Measurements from ENCODE around the gene ADM5.
"Not testable (repeated sequence)": the region's sequence is repeated elsewhere in the genome, so short reads cannot be mapped to it uniquely, and the experiment has no call there.

The ADM5 gene

GRCh38 chr19:49704888-49705642 lies 15.7 kb downstream of the ADM5 start:
- no peak for DNase-seq

DNA sequence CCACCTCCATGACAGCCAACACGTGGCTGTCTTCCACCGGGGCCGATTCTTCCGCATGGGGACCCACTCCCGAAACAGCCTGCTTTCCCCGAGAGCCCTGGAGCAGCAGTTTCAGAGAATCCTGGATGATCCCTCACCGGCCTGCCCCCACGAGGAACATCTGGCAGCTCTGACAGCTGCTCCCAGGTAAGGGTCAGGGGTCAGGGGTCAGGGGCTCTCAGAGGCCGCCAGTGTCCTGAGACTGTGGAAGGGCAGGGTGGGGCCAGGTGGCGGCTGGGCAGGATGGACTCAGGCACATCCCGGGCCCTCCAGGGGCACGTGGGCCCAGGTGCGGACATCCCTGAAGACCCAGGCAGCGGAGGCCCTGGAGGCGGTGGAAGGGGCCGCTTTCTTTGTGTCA lies 16.5 kb downstream of the ADM5 start:
- DNase-seq = no peak

DNA sequence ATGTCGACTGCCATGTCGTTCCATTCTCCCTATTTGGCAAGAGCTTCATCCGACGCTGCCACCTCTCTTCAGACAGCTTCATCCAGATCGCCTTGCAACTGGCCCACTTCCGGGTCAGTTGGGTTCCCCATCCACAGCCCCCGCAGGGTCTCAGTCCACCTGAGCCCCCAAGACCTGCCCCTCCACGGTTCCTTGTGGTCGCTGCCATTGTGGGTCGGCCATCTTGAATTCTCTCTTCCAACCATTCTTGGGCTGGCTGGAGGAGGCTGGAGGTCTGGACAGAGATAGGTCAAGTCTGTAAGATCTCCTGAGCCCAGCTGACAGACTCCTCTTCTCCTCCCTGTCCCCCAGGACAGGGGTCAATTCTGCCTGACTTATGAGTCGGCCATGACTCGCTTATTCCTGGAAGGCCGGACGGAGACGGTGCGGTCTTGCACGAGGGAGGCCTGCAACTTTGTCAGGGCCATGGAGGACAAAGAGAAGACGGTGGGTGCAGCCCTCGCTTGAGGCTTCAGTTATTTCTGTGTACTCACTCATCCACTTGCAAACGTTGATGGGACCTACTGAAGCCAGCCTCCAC lies 21.1 kb downstream of the ADM5 start:
- no peak for DNase-seq

DNA sequence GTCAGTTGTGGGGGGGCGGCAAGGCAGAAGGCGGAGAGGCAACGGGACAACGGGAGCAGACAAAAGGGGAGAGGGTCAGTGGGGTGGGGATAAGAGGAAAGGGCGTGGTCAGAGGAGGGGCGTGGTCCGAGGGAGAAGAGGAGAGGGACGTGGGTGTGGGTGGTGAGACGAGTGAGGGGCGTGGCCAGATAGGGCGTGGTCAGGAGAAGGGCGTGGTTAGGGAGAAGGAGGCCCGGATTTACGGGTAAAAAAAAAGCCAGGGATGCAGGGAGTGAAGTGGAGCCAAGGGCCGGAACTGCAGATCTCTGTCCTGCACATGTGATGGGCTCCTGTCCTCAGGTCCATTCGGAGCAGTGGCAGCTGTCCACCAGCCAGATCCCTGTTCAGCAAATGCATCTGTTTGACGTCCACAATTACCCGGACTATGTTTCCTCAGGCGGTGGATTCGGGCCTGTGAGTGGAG lies 23.0 kb downstream of the ADM5 start:
- no peak for DNase-seq

- DNase-seq = no peak
Observed at GRCh38 chr19:49713236-49713845, 23.9 kb downstream of the ADM5 start.

GRCh38 chr19:49716154-49716553 lies 26.8 kb downstream of the ADM5 start:
- no peak for DNase-seq

DNA sequence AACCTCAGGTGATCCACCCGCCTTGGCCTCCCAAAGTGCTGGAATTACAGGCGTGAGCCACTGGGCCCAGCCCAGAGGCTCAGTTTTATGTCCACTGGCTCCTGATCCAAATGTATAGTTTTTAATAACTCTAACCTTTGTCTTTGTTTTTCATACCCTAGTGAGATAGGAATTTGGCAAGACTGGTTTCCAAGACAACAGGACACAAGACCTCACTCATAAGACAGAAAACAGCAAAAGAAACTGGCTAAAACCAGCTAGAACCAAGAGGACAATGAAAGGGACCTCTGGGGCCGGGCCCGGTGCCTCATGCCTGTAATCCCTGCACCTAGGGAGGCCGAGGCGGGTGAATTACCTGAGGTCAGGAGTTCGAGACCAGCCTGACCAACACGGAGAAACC lies 29.1 kb downstream of the ADM5 start:
- no peak for DNase-seq

DNA sequence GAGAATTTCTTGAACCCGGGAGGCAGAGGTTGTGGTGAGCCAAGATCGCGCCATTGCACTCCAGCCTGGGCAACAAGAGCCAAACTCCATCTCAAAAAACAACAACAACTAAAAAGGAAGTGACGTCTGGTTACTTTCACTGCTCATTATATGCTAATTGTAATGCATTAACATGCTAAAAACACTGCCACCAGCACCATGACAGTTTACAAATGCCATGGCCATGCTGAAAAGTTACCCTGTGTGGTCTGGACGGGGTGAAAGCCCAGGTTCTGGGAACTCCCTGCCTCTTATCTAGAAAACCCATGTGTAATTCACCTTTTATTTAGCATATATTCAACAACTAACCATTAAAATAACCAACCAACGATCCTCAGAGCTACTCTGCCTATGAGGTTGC lies 29.6 kb downstream of the ADM5 start:
- DNase-seq = no peak

DNA sequence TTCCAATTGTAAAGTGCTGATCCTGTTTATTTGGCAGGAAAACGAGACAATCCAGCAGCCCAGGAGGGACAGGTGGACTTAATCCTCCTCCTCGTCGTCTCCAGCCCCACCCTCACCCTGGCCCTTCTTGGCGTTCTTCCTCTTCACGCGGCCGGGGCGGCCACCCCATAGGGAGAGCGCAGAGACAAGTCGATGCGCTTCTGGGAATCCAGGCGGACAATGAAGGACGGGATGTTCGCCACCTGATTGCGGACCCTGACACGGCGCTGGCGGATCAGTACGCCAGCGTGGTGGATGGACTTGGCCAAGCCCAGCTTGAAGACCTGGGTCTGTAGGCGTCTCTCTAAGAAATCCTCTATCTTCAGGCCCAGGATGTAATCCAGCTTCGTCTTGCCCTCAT lies 30.0 kb downstream of the ADM5 start:
- DNase-seq = not testable (repeated sequence)

GRCh38 chr19:49727217-49728030 lies 38.0 kb downstream of the ADM5 start:
- no peak for DNase-seq

DNA sequence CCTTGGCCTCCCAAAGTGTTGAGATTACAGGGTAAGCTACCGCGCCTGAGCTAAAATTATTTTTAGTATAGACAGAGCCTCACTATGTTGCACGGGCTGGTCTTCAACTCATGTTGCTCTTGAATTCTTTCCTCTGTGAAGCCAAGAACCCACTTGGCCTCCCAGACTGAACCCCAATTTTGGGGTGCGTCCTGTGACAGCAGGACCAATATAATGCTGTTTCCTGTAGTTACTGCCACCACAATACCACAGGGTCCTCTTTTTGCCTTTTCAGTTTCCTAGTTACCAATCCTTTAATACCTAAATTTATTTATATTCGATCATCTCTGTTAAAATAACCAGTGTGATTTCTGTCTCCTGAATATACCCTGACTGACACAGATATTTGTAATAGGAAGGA lies 40.8 kb downstream of the ADM5 start:
- no peak for DNase-seq

DNA sequence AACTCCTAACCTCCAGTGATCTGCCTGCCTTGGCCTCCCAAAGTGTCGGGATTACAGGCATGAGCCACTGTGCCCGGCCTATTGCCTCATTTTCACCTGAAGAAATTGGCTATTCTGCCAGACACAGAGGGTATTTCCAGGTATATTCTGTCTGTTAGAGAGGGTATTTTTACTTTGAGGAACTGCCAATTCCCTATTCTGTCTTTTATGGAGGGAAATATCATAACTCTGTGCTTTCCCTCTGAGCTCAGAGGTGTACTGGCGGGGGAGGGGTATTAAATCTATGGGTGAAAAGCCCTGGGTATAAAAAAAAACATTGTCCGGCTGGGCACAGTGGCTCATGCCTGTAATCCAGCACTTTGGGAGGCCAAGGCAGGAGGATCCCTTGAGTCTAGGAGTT lies 48.9 kb downstream of the ADM5 start:
- DNase-seq = no peak

GRCh38 chr19:49739098-49739497 lies 49.7 kb downstream of the ADM5 start:
- DNase-seq = no peak

DNA sequence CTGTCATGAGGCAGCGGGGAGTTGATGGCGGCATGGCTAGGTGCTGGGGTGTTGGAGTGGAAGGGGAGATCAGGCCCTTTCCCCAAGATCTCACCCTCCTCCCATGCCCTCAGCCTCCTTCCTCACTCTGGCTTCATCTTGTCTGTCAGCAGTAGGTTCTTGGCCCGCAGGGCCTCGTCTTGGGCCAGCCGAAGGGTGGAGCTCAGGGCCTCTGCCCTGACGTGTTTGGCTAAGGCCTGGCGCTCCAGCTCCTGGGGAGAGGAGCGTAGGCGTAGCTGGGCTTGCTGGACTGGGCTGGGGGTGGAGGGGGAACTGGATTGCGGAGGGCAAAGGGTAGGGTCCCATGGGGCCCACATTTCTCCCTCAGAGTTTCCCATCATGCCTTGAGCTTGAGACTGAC lies 50.5 kb downstream of the ADM5 start:
- no peak for DNase-seq

Measured in hippocampal formation (tissue), 2 donors.